K562 (cell line): ENCODE results near the gene TP73. TPM values are rescaled to one million over a fixed set of nuclear protein-coding genes. Genes with fewer than 3 reads are reported as not detected.
A peak's percentile ranks its signal among the peaks of the same experiment; 100 is the strongest.

Source experiments
- BCL6 ChIP-seq: fragments of 250-450 bp; sonication (Bioruptor Pico); IDR thresholded peaks from 2 replicates; pipeline ENCODE4 v1.4.0; 2020
- CEBPB ChIP-seq: fragments of 450-650 bp; IDR thresholded peaks from 2 replicates; pipeline ENCODE4 v1.6.1; 2016; ENCODE audit warnings: missing genetic modification characterization, missing compliant biosample characterization
- CREB1 ChIP-seq, 2 experiments: sonication (generic) in 1 of 2; formaldehyde crosslinking in 1 of 2; IDR thresholded peaks; 2 replicates each; pipeline versions ENCODE4 v1.6.1 to v1.8.0; 2012 to 2022; ENCODE audit warnings: inconsistent platforms in 1 of 2, mild to moderate bottlenecking in 1 of 2, missing genetic modification reagents in 1 of 2, moderate library complexity in 1 of 2
- CTBP1 ChIP-seq: fragments of 450-650 bp; IDR thresholded peaks from 2 replicates; pipeline ENCODE4 v1.6.1; 2016; ENCODE audit warnings: borderline replicate concordance
- GTF2A2 ChIP-seq: IDR thresholded peaks from 2 replicates; pipeline ENCODE4 v1.6.1; 2016; ENCODE audit warnings: mild to moderate bottlenecking, missing genetic modification characterization, missing compliant biosample characterization
- JUN ChIP-seq, 2 experiments: sonication (generic) in 1 of 2; formaldehyde crosslinking in 1 of 2; IDR thresholded peaks; 2 replicates each; pipeline versions ENCODE4 v1.6.1 to v1.8.0; 2012 to 2022; ENCODE audit warnings: borderline replicate concordance in 2 of 2, mild to moderate bottlenecking in 2 of 2, improper control_type of control experiment in 1 of 2, low read depth in 1 of 2, low read length in 1 of 2, missing genetic modification reagents in 1 of 2
- LCOR ChIP-seq: sonication (generic); formaldehyde crosslinking; IDR thresholded peaks from 2 replicates; pipeline ENCODE4 v1.8.0; 2022; ENCODE audit warnings: mild to moderate bottlenecking, missing genetic modification reagents
- MBD2 ChIP-seq: sonication (generic); IDR thresholded peaks from 2 replicates; pipeline ENCODE4 v1.6.1; 2016; ENCODE audit warnings: low read depth, borderline replicate concordance
- MYC ChIP-seq, 2 experiments: fragments of 250-450 bp in 1 of 2; sonication (Bioruptor Pico) in 1 of 2; IDR thresholded peaks; 2 replicates each; pipeline versions ENCODE4 v1.5.1 to v1.6.1; 2012 to 2021; ENCODE audit warnings: low read depth in 2 of 2, borderline replicate concordance in 1 of 2, improper control_type of control experiment in 1 of 2, low read length in 1 of 2, mild to moderate bottlenecking in 1 of 2, moderate library complexity in 1 of 2
- REST ChIP-seq, 2 experiments: fragments of 450-650 bp; formaldehyde crosslinking in 1 of 2; IDR thresholded peaks; 2 replicates each; pipeline versions ENCODE4 v1.4.0 to v1.6.1; 2014 to 2020; ENCODE audit warnings: mild to moderate bottlenecking in 2 of 2, borderline replicate concordance in 1 of 2, low read depth in 1 of 2
- SMC3 ChIP-seq: conservative IDR thresholded peaks from 2 replicates; pipeline ENCODE4 v1.6.1; 2011; ENCODE audit warnings: low read depth, low read length, improper control_type of control experiment; ENCODE audit not compliant: insufficient read depth
- SRSF3 ChIP-seq: fragments of 200-400 bp; formaldehyde crosslinking; IDR thresholded peaks from 2 replicates; pipeline ENCODE4 v1.6.1; 2016; ENCODE audit warnings: mild to moderate bottlenecking, low read length, moderate library complexity; ENCODE audit not compliant: insufficient read depth
- TBL1XR1 ChIP-seq, 2 experiments: IDR thresholded peaks; 2 replicates each; pipeline ENCODE4 v1.6.1; 2012; ENCODE audit warnings: improper control_type of control experiment in 2 of 2, low read length in 2 of 2, mild to moderate bottlenecking in 1 of 2
- TFAP4 ChIP-seq: sonication (generic); formaldehyde crosslinking; IDR thresholded peaks from 2 replicates; pipeline ENCODE4 v1.8.0; 2022; ENCODE audit warnings: missing genetic modification reagents, mild to moderate bottlenecking, moderate library complexity, borderline replicate concordance
- ZNF253 ChIP-seq: fragments of 250-450 bp; sonication (Bioruptor Pico); conservative IDR thresholded peaks from 2 replicates; pipeline ENCODE4 v1.6.1; 2021; ENCODE audit warnings: mild to moderate bottlenecking
- ZNF347 ChIP-seq: fragments of 450-650 bp; formaldehyde crosslinking; IDR thresholded peaks from 2 replicates; pipeline ENCODE4 v1.4.0; 2020; ENCODE audit warnings: low read depth, mild to moderate bottlenecking, moderate library complexity
- ZNF583 ChIP-seq: fragments of 250-450 bp; sonication (Bioruptor Pico); IDR thresholded peaks from 2 replicates; pipeline ENCODE4 v1.4.0; 2020
- ZNF830 ChIP-seq: fragments of 250-450 bp; sonication (Bioruptor Pico); IDR thresholded peaks from 2 replicates; pipeline ENCODE4 v1.5.0; 2021; ENCODE audit warnings: mild to moderate bottlenecking
- polyA plus RNA-seq, 8 experiments: library from polyadenylated mRNA; depleted of rRNA in 4 of 8; stranded (reverse) in 5 of 8; unstranded in 3 of 8; fragments of >200 nt; fragmentation: Nextera tagmentation in 2 of 8; fragmentation: Illumina TruSeq in 1 of 8; extraction: Ambion mirVana in 2 of 8; extraction: Trizol in 1 of 8; gene quantifications; 2 replicates each; pipeline versions ENCODE4 v1.2.1 to v1.2.3, GENCODE V29; 2011 to 2014; ENCODE audit warnings: inconsistent platforms in 1 of 8, missing spikeins in 1 of 8
- total RNA-seq, 7 experiments: library from RNA; depleted of rRNA in 6 of 7; stranded (reverse); fragments of >200 nt in 6 of 7; fragmentation: Illumina TruSeq in 2 of 7; extraction: Trizol in 2 of 7; gene quantifications; 2 replicates each; pipeline versions ENCODE4 v1.2.1 to v1.2.3, GENCODE V29; 2011 to 2021; ENCODE audit warnings: low replicate concordance in 1 of 7

TP73 gene
- total and polyA plus RNA-seq, 9 of the 15 experiments (the other 6 are each of a cell fraction or from before 2014, with no cell fraction given), result 0.07 to 1.6 (median 0.40) TPM; not detected in 2

GRCh38 chr1:3785456-3786157 lies 133.3 kb downstream of the TP73 start (continued):
- peak; percentile 75 for TF ChIP-seq REST (IDR thresholded peaks at IDR 0.05; ENCODE audit: borderline replicate concordance)
- TF ChIP-seq REST (CRISPR knock-in tag; IDR thresholded peaks at IDR 0.05; ENCODE audit: low read depth), result no peak
- TF ChIP-seq TFAP4 (CRISPR knock-in tag), result peak; percentile 43; the same call in 1 of the 2 replicates
- no peak for TF ChIP-seq ZNF347 (CRISPR knock-in tag)
- TF ChIP-seq ZNF583, result no peak
- TF ChIP-seq LCOR (CRISPR knock-in tag), result 0 out of 2 replicates have a peak, but pooled peaks have one; percentile 32
- no peak for TF ChIP-seq MYC (IDR thresholded peaks at IDR 0.05; ENCODE audit: low read depth, low read length)
- TF ChIP-seq MYC (CRISPR knock-in tag; IDR thresholded peaks at IDR 0.05; ENCODE audit: borderline replicate concordance, low read depth), result no peak
- TF ChIP-seq ZNF830, result no peak
- TF ChIP-seq CREB1 (IDR thresholded peaks at IDR 0.05), result no peak
- TF ChIP-seq CREB1 (CRISPR knock-in tag; IDR thresholded peaks at IDR 0.05), result 0 out of 2 replicates have a peak, but pooled peaks have one; percentile 32
- peak; percentile 71 for TF ChIP-seq CEBPB (tag)
- no peak for TF ChIP-seq ZNF253 (CRISPR knock-in tag)
- no peak for TF ChIP-seq CTBP1
- TF ChIP-seq BCL6 (CRISPR knock-in tag), result no peak
- TF ChIP-seq SRSF3, result no peak
- TF ChIP-seq GTF2A2 (tag), result no peak
- peak in 1 of 2 experiments; percentile 19; a peak in 1 of 4 replicates for TF ChIP-seq TBL1XR1 (IDR thresholded peaks at IDR 0.05; ENCODE audit: low read length in 2 of 2)
- TF ChIP-seq SMC3, result peak; percentile 86
- TF ChIP-seq MBD2, result no peak
- 0 out of 2 replicates have a peak, but pooled peaks have one; percentile 17 for TF ChIP-seq JUN (IDR thresholded peaks at IDR 0.05; ENCODE audit: borderline replicate concordance, low read depth, low read length)
- no peak for TF ChIP-seq JUN (CRISPR knock-in tag; IDR thresholded peaks at IDR 0.05; ENCODE audit: borderline replicate concordance)
